GM21723 (cell line): ENCODE measurements around the gene ACMSD.
"Not testable (repeated sequence)": the region's sequence is repeated elsewhere in the genome, so short reads cannot be mapped to it uniquely, and the experiment has no call there.

Experiments
- ATAC-seq: cut with Tn5 transposase; IDR thresholded peaks from one replicate; pipeline ENCODE4 v1.9.1; 2021; ENCODE audit warnings: mild to moderate bottlenecking, moderate library complexity; ENCODE audit not compliant: unreplicated experiment

ACMSD gene

GRCh38 chr2:134838143-134838620 is at the start of gene ACMSD:
ACMSD (plus strand) TSS chr2:134838616; CDS start chr2:134838683, 67 bp downstream.
- ATAC-seq, result no peak

DNA sequence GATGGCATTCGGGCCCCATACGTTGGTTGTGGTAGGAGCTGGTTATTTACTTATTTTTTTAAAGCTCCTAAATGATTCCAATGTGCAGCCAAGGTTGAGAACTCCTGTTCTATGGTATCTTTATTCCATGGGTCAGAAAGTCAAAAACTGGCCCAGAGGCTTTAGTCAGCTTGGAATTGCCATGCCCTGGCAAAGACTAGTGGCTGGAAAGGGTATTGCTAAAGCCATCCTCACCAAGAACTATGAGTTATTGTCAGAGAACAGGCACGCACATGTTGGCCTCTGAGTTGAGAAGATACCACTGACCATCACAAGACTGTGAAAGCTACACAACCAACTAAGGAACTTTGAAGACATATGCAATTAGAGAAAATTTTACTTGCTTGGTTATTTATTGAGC is 47.9 kb upstream of the ACMSD start:
- no peak for ATAC-seq

GRCh38 chr2:134791616-134792015 is 46.8 kb upstream of the ACMSD start:
- no peak for ATAC-seq

GRCh38 chr2:134792186-134792585 is 46.2 kb upstream of the ACMSD start:
- no peak for ATAC-seq

- no peak for ATAC-seq
These were observed 42.7 kb upstream of the ACMSD start for GRCh38 chr2:134795765-134796164.

- ATAC-seq, result no peak
These were observed 42.0 kb upstream of the ACMSD start for GRCh38 chr2:134796373-134796772.

- ATAC-seq, result no peak
These were observed 38.5 kb upstream of the ACMSD start for GRCh38 chr2:134799936-134800335.

DNA sequence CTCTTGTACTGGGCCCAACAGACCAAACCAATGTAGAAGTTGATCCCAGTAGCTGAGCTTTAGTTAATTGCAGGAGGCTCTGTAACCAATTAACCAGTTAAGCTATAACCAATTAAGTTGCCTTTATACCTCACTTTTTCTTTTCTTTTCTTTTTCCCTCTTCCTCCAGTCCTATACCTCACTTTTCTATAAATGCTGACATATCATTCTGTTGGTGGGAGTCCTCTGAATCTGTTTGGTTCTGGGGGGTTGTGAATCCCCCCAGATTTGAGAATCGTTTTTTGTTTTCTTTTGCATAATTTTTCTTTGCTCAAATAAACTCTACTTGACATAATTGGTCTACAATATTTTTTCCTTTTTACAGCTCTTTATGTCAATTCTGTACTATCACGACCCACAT is 38.1 kb upstream of the ACMSD start:
- ATAC-seq, result no peak

GRCh38 chr2:134803609-134804405 is 34.6 kb upstream of the ACMSD start:
- ATAC-seq, result not testable (repeated sequence)

DNA sequence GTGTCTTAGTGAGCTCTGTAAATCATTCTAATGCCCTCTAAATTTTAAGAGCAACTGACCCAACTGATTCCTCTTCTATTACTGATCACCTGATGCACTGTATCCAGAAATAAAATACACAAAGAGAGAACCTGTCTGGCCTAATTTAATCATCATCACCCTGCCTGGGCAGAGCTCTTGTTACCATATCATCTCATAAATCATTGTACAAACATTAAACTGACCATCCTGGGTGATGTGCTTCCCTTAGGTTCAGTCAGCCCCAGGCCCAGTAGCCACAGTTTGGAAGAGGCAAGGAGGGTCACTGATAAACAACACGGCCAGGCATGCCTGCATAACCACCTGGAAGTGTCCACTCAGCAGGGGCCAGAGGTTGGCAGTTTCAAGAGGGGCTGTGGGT is 22.7 kb upstream of the ACMSD start:
- no peak for ATAC-seq

- no peak for ATAC-seq
These were observed 20.1 kb upstream of the ACMSD start for GRCh38 chr2:134818321-134818720.

- no peak for ATAC-seq
These were observed 19.1 kb upstream of the ACMSD start for GRCh38 chr2:134819334-134819733.

GRCh38 chr2:134823431-134823830 is 15.0 kb upstream of the ACMSD start:
- ATAC-seq, result no peak

DNA sequence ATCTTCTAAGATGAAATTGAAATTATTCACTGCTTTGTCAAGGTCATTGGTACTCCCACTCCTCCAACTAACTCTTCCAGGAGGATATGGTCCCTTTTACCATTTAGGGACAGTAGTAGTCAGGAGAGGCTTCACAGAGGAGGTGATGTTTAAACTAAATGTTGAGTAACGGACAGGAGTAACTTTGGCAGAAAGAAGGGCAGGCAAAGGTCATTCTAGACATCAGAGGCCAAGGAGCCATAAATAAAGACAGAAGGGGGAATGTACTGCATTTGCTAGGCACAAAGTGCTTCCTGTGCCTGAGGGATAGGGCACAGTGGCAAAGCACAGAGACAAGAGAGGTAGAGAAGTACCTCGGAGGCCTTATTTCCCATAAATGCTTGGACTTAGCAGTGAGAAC is 14.6 kb upstream of the ACMSD start:
- no peak for ATAC-seq

DNA sequence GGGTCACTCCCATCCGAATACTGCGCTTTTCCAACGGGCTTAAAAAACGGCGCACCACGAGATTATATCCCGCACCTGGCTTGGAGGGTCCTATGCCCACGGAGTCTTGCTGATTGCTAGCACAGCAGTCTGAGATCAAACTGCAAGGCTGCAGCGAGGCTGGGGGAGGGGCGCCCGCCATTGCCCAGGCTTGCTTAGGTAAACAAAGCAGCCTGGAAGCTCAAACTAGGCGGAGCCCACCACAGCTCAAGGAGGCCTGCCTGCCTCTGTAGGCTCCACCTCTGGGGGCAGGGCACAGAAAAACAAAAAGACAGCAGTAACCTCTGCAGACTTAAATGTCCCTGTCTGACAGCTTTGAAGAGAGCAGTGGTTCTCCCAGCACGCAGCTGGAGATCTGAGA is 12.7 kb upstream of the ACMSD start:
- ATAC-seq, result not testable (repeated sequence)

DNA sequence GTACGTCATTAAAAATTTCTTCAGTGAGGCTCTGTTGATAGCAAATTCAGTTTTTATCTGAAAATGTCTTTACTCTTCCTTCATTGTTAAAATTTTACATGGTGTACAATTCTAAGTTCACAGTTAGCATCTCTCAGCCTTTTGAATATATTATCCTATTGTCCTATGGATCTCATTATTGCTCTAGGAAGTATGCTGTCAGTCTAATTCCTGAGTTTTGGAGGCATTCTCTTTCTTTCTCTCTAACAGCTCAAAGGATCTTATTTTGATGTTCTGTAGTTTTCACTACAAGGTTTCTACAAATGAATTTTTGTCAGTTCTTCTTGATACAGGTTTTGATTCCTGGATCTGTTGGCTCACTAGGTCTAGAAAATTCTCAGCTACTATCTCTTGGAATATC is 2.9 kb upstream of the ACMSD start:
- no peak for ATAC-seq

- no peak for ATAC-seq
These were observed 1.4 kb upstream of the ACMSD start for GRCh38 chr2:134836986-134837385.

- no peak for ATAC-seq
These were observed 1.2 kb downstream of the ACMSD start for GRCh38 chr2:134839649-134840048.

- ATAC-seq, result no peak
These were observed 4.6 kb downstream of the ACMSD start for GRCh38 chr2:134842930-134843490.

DNA sequence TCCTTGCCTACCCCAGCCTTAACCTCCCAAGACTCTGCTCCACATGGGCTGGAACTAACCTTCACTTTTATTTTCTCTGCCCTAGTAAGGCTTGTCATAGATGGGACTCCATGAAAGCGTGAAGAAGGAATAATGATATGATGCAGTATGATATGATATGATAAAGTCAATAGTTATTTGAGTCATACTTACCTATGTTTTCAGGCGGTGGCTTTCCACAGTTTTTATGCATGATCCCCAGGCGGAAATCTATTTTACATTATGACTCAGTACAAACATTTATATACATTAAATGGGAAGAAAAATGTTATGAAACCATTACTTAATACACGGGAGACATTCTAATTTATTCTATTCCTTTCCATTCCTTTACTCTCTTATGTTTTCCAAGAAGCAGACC is 5.6 kb downstream of the ACMSD start:
- no peak for ATAC-seq

- ATAC-seq, result no peak
These were observed 6.6 kb downstream of the ACMSD start for GRCh38 chr2:134845028-134845427.

- no peak for ATAC-seq
These were observed 7.3 kb downstream of the ACMSD start for GRCh38 chr2:134845719-134846118.

DNA sequence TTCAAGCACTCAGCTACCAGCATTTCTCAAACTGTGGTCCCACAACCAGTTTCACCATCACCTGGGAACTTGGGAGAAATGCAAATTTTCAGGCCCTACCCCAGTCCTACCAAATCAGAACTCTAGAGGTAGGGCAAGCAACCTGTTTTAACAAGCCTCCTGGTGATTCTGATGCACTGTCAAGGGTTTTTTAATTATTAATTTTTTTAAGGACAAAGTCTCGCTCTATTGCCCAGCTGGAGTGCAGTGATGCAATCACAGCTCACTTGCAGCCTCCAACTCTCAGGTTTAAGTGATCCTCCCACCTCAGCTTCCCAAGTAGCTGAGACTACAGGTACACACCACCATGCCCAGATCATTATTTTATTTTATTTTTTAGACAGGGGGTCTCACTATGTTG is 7.8 kb downstream of the ACMSD start:
- ATAC-seq, result no peak
